Measurements from ENCODE around the gene CMTM4.
"Not testable (repeated sequence)": the region's sequence is repeated elsewhere in the genome, so short reads cannot be mapped to it uniquely, and the experiment has no call there.

The CMTM4 gene

DNA sequence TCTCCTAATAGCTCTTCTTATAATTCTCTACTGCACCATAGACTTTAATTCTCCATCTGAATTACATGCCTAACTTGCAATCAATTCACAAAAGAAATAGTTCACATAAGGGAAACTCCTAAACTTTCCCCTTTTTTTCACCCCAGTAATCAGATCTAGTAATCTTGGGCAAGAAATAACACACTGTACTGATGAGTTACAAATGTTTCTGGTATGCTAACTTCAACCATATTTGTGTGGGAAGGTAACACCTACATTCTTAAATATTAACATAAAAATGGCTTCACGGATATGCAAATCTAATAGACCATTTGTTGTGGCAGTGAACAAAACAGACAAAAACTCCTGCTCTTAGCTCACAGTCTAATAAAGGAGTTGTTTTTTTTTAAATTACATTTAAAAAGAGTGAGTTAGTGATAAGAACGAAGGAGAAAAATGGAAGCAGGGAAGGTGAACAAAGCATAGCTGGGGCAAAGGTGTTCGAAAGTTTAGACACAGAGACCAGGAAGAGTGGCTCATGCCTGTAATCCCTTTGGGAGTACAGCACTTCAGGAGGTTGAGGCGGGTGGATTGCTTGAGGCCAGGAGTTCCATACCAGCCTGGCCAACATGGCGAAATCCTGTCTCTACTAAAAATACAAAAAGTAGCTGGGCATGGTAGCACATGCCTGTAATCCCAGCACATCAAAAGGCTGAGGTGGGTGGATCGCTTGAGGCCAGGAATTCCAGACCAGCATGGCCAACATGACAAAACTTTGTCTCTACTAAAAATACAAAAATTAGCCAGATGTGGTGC is 57.3 kb downstream of the CMTM4 start:
- DNase-seq = no peak

- DNase-seq = no peak
These were observed 58.7 kb downstream of the CMTM4 start for GRCh38 chr16:66637806-66638205.

- no peak for DNase-seq
These were observed 60.3 kb downstream of the CMTM4 start for GRCh38 chr16:66636199-66636598.

- DNase-seq = no peak
These were observed 61.1 kb downstream of the CMTM4 start for GRCh38 chr16:66635406-66635805.

GRCh38 chr16:66634527-66635196 is 61.9 kb downstream of the CMTM4 start:
- DNase-seq = no peak

GRCh38 chr16:66631558-66631957 is 65.0 kb downstream of the CMTM4 start:
- not testable (repeated sequence) for DNase-seq

DNA sequence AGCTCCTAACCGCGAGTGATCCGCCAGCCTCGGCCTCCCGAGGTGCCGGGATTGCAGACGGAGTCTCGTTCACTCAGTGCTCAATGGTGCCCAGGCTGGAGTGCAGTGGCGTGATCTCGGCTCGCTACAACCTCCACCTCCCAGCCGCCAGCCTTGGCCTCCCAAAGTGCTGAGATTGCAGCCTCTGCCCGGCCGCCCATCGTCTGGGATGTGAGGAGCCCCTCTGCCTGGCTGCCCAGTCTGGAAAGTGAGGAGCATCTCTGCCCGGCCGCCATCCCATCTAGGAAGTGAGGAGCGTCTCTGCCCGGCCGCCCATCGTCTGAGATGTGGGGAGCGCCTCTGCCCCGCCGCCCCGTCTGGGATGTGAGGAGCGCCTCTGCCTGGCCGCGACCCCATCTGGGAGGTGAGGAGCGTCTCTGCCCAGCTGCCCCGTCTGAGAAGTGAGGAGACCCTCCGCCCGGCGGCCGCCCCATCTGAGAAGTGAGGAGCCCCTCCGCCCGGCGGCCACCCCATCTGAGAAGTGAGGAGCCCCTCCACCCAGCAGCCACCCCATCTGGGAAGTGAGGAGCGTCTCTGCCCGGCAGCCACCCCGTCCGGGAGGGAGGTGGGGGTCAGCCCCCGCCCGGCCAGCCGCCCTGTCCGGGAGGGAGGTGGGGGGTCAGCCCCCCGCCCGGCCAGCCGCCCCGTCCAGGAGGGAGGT is 65.8 kb downstream of the CMTM4 start:
- not testable (repeated sequence) for DNase-seq

- no peak for DNase-seq
These were observed 66.7 kb downstream of the CMTM4 start for GRCh38 chr16:66629856-66630255.

DNA sequence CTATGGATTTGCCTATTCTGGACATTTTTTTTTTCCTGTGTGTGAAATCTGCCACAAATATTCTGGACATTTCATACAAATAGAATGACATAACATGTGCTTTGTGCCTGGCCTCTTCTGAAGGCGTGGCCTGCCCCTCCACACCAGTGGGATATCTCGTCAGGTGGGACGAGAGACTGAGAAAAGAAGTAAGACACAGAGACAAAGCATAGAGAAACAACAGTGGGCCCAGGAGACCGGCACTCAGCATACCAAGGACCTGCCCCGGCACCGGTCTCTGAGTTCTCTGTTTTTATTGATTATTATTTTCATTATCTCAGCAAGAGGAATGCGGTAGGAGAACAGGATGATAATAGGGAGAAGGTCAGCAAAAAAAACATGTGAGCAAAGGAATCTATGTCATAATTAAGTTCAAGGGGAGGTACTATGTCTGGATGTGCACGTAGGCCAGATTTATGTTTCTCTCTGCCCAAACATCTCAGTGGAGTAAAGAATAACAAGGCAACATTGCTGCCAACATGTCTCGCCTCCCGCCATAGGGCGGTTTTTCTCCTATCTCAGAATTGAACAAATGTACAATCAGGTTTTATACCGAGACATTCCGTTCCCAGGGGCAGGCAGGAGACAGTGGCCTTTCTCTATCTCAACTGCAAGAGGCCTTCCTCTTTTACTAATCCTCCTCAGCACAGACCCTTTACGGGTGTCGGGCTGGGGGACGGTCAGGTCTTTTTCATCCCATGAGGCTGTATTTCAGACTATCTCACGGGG is 68.7 kb downstream of the CMTM4 start:
- DNase-seq = not testable (repeated sequence)

- DNase-seq = no peak
These were observed 72.8 kb downstream of the CMTM4 start for GRCh38 chr16:66623755-66624154.

- DNase-seq = no peak
These were observed 73.7 kb downstream of the CMTM4 start for GRCh38 chr16:66622863-66623262.

DNA sequence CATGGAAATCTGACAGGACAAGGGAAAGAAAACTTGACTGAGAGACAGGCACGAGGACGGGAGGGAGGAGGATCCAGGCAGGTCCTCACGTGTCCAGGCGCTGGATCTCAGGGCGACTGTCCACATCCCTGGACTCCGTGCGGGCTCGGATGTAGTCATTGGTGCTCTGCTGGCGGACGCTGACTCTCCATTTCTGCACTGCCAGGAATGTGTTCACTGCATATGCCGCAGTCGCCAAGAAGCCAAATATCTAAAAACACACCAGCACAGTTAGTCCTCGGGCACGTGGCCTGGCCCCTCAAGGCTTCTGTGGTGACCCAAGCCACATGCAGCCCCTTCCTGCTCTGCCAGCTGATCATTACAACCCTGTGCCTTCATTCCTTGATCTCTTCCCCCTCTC is 74.6 kb downstream of the CMTM4 start:
- no peak for DNase-seq

DNA sequence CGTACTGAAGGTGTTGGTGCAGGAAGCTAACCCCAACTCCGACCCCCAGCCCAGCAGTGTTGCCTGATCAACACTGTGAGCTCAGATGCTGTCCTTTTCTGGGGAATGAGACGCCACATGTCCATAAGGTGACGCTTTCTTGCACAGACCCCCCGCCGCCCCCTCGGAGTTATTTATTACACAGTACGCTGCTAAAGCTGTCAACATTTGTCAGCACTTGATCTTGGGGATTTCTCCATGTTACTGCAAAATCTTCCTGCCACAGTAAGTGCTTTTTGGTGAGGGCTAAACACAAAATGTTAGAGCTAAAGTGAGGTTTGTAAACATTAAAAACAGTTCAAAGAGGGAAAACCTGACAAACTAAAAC is 76.1 kb downstream of the CMTM4 start:
- DNase-seq = no peak

- DNase-seq = no peak
These were observed 76.8 kb downstream of the CMTM4 start for GRCh38 chr16:66619534-66620428.

DNA sequence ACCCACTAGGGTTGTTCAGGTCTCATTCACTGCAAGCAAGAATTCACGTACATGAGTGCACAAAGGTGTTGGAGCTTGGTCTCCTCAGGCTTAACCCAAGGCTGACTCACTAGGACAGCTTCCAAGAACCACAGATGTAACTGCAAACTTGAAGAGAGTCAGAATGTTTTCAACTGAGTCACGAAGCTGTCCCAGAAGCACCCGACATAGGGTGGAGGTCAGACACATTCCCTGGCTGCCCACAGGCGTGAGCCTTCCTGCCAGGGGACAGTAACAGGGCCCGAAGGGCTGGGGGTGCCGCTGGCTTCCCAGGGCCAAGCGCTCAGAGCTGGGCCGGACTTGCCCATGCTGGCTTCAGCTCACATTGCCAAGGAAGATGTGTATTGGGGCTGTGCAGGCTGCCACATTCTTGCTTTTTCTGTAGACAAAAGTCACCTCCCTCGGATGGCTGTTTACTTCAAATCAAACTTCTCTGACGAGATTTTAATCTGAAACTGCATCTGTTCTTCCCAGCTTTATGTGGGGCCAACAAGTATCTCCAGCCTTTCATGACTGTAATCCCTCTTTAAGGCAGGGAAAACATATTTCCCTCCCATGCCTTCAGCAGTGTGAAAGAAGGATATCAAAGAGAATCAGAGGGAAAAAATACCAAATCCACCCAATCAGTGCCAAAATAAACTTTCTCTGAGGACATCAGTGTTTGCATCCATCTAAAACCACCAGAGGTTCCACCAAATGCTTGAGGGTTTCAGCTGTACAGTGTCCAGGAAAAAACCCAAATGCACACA is 77.8 kb downstream of the CMTM4 start:
- no peak for DNase-seq

DNA sequence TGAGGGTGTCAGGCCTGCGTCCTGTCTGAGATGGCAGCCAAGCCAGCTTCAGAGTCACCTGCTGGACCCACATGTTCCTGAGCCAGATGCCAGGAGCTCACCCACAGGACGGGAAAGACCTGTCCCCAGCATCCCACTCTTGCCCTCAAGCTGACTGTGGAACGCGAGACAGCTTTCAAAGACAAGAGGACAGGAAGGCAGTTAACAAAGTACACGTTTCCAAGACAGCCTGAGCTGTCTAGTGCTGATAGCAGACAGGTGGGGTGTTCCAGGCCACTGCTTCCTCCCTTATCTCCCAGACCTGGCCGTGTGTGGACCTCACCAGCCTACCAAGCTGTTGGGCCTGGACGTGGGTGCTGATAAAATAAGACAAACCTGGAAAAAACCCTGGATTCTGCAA is 78.8 kb downstream of the CMTM4 start:
- DNase-seq = no peak

DNA sequence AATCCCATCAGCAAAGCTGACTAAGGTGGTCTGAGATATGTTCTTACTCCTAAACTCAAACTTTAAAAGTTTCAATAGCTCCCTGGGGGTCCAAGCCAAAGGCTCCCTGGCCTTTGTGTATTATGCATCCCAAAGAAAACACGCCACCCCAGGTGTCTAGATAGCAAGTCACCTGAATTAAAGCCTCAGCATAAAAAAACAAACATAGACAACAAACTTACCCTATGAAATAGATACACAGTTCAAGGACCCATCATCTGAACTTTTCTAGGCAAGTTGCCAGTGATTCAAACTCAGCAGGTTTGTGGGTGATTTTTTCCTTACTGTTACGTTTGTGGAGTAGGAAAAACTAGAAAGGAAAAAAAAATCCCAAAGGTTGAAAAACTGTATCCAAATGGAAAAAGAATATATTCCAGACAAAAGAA is 79.5 kb downstream of the CMTM4 start:
- no peak for DNase-seq

- no peak for DNase-seq
These were observed 80.0 kb downstream of the CMTM4 start for GRCh38 chr16:66616592-66616991.

- no peak for DNase-seq
These were observed 80.4 kb downstream of the CMTM4 start for GRCh38 chr16:66616169-66616568.

DNA sequence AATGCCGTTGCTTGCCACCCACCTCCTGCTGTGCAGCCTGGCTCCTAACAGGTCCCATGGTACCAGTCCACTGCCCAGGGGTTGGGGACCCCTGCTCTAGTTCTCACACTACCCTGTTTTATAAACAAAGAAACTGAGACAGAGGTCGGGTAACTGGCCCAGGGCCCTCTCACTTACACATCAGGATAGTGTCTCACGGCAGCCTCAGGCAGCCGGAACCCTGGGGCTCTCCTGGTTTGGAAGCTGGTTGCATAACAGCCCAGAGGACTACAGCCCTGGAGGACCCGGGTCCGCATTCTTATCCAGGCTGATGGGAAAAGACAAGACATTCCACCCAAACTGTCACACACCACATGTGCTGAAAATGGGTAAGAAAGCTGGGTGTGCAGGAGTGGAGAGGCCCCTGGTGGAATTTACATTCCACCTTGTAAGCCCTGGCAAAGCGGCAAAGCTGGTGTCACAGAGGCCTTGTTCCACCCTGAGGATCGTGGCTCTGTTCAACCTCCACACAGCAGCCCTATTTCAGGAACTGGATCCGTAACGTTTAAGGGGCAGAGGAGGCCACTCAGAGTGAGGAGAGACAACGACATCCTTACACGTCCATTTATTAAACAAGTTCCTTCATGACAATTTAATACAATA is 82.3 kb downstream of the CMTM4 start:
- DNase-seq = no peak

DNA sequence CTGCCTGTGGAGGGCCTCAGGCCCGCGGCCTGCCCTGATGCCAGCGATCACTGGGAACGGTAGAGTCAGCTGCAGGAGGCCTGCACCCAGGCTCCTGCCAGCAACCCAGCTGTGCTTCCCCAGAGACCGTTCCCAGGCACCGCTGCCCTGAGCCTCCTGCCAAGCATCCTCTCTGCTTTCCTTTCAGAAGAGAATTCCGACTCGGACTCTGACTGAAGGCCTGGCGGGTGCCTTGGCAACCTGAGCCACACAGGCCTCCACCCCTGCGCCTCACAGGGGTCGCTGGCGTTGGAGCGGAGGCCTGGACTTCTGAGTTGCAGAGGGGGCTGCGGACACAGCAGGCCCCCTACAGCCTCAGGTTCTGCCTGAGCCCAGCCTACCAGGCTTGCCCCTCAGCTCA is 84.1 kb downstream of the CMTM4 start:
- no peak for DNase-seq

All from NCI-H69 (cell line).